GF-D8 (cell line): Measurements from ENCODE around the gene PEX5L.

Experiments used
- DNase-seq: peaks from one replicate; lab custom pipeline; 2025; lab: John Stamatoyannopoulos, UW

PEX5L gene

DNA sequence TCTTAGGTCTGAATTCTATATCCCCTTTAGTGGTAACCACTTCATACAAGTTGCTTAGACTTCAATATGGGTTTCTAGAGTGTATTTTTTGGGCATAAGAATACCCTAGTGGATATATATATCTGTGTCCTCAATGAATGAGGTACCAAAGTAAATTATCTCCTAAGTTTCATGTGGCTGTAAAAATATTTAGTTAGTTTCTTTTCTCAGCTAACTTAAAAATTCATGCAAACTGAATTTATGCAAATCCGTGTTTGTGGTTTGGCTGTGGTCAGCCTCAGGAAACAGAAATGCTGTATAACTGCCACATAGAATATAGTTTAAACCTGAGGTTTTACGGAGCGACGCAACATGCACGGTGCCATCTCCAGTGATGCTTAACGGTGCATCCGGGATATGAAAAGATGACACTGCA, 80.3 kb downstream of the PEX5L start:
- no peak for DNase-seq

DNA sequence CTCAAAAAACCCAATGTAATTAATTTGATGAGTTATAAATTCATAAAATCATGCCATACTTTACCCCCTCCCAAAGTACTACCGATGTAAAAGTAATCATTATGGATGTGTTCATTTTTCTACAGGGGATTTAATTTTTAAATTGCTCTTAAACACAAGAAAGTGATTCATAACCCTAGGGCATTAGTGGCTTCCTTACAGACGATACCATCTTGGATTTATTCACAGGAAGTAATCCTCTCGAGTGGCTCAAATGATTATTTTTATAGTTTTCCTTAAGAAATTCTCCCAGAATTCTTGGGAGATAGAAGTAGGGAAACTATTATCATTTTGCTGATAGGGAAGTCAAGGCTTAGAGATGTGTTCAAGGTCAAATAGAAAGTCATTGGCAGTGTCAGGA, 80.9 kb downstream of the PEX5L start:
- DNase-seq, result no peak

DNA sequence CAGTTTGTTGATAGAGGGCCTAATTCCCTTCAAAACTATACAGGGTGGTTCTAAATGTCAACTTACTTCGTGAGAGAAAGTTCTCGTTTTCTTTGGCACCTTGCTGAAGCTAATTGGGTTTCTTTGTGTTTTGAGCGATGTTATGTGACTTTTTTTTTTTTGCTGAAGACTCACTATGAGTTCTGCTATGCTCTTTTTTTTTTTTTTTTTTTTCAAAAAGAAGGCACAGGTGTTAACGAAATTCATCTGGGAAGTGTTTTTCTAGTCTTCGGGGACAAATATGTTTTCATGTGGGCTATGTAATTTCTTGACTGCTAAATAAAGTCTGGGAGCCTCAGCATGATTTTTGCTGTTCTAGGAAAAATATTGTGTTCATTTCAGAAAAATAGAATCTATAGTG, 81.5 kb downstream of the PEX5L start:
- DNase-seq, result no peak

DNA sequence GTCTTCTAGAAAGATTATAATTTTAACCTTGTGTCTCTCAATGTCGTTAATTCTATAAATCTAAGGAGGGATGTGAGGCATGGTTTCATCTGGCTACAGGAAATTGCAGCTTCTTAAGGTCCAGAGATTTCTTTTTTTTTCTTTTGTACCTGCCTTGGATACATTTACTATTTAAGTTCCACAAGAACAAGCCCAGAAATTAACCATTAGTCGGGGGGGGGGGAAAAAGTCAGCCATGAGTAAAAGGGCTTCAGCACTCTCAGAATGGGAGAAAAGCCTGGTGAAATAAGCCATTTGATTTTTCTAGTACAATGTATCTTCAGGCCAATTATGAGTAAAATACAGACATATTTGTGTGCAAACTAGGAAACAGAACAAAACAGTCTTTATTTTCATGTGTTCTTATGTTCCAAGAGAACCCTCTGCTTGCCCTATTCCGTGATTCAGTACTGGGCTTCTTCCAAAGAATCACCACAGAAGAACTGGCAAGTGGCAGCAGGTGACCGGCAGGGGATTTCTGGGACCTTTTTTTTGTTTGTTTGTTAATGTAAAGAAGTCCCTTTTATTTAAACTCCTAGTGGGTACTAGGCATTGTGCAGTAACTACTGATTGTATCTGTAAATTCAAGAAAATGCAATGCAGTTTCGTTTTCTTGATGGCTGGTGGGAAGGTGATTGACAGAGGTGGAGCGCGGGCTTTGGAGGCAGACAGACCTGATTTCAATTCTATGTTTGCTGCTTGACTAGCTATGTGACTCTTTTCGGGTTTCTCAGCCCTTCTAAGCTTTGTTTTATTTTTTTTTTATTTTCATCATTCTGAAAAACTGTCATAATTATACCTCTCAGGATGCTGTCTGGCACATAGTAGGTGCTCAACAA, 82.5 kb downstream of the PEX5L start:
- DNase-seq, result no peak

DNA sequence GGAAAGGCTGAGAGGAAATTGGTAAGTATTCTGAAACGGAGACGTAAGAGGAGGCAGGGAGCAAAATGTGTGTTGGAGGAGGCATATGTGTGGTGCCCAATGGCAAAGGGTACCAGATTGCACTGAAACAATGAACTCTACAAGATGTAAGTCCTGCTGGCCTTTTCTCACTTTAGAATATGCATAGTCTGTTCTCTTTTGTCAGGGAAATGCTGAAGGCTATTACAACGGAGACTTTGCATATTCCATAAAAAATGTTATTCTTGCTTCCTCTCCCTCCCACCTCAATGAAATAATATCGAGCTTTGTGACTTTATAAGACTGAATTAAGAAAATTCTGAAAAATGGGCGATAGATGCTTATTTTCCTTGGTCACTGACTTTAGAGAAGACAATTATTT, 85.9 kb downstream of the PEX5L start:
- DNase-seq, result no peak

DNA sequence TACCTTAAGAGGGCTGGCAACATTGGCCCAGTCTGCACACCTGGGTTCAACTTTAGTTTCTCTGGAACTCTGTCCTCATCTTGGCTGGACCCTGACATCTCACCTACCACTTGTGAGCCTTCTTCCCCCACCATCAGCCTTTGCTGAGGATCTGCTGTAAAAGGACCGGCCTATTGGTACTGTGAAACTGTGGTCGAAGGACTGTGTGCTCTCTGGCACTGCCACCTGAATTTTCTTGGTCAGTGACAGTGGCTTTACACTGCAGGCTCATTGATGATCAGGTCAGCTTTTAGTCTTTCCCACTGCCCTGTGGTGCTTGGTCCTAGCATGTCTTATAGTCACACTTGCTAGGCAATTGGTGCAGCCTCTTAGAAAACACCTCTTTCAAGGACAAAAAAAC, 86.9 kb downstream of the PEX5L start:
- DNase-seq, result no peak

DNA sequence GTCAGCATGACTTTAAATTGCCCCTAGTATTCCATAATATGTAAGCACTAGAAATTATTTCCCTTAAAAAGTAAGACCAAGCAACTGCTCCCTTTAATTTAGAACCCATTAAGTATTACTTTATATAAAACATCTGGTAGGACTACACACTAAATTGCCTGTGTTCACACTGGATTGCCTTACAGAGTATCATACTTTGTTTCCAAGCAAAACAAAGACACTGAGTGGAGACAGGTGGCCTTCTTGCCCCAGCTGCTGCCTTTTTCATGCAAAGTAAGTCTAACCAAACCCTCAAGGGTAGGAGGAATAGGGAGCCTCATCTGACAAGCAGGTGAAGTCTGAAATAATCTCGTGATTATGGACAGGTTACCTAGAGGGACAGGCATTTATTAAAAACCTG, 87.3 kb downstream of the PEX5L start:
- DNase-seq, result no peak

DNA sequence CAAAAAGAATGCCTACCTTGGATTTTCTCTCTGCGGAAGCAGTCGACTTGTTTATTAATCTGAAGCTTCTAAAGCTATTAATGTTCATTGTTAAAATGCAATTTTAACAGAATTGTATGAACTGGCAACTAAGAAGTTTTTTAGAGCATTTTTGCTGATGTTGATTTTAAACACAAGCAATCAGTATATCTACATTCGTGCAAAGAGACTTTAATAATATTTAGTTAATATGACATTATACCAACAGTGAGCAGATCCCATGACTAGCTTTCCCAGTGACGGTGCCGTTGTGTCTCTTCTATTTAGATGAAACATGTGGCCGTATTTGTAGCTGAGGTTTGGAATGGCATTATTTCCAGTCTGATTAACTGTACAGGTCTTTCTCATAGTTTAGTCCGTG, 88.0 kb downstream of the PEX5L start:
- no peak for DNase-seq

DNA sequence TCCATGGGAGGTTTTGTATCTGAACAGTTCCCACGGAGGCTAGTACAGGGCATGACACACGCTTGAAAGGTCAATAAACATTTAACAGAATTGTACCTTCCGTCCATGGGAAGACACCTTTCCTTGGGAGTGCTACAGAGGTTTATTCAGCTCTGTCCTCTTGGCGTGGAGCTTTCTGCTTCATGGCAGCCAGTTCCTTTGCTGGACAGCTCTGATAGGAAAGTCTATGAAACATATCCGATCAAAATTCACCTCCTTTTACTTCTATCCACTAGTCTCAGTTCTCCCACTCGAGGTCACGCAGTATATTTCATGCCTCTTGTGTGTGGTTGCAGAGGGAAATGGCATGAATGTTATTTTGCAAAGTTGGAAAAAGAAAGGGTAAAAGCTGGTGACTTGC, 91.2 kb downstream of the PEX5L start:
- no peak for DNase-seq

DNA sequence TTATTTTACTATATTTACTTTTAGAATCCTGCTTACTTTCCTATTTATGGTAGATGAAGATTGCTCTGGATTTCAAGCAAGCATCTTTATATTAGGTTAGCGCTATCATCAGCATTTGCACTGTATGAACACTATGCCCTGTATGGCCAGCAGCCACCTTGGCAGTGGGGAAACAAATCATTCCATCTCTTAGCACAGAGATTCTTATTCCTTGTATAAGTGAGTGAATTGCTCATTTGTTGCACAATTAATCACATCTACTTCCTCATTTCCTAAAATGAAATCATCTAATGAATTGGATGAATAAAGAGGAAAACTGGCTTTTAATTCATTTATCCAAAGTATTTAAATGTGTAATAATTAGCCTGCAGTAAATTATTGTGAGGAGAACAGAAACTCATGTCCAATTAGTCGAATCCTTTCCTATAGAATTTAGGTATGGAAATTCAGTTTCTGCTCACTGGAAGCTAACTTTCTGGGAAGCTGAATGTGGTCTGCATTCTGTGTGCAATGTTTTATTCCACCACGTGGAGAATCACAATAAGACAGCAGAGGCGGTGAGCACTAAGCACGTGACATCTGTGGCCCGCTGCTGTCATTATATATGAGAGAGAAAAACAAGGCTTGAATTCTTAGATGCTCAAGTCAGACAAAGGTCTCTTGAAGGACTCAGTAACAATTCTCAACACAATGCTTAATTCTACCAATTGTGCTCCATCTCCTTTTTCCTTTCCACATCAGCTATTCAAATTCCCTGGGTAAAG, 93.4 kb downstream of the PEX5L start:
- DNase-seq, result no peak

DNA sequence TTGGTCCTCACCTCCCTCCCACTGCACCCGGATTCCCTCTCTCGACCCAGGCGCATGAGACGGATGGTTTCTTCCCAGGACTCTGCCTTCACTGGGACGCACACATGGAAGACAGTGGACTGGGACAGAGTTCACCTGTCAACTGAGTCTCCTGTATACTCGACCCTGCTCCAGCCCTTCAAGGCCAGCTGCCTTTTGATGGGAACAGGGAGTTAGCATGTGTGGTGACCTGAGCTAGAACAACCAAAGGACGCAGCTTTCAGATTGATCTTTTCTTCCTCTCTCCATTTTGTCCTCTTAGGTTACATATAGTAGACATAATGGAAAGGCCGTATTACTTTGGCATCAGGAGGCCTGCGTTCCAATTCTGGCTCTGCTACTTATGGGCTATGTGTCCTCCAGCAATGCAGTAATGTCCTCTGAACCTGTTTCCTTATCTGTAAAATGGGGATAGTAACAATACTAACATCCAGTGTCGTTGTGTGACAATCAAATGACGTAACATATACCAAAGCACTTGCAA, 94.1 kb downstream of the PEX5L start:
- DNase-seq, result no peak

DNA sequence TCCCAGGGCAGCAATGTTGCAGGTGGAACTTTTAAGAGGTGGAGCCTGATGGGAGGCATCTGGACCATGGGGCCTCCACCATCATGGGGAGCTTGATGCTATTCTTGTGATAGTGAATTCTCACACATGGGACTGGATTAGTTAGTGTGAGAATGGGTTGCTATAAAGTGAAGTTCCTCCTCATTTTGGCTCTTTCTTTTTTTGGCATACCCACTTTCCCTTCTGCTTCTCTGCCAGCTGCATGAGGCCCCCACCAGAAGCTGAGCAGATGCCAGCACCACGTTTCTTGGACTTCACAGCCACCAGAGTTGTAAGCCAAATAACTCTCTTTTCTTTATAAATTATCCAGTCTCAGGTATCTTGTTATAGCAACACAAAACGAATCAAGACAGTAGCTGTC, 101.0 kb downstream of the PEX5L start:
- DNase-seq, result no peak

DNA sequence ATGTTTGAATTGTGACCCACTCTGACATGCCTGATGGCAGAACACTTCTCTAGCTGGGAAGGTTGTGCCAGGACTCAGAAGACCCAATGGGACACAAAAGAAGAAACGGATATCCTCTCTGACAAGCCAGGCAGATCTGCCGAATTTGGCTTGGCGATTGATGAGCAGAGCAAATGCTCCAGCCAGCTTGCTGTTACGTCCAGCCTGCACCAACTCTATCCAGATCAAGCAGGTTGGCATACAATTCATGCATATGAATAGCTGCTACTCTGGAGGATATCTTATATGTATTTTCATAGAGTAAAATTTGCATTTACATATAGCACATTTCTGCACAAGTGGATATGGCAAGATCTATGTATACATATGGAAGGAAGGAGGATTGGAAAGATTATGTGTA, 102.8 kb downstream of the PEX5L start:
- no peak for DNase-seq

DNA sequence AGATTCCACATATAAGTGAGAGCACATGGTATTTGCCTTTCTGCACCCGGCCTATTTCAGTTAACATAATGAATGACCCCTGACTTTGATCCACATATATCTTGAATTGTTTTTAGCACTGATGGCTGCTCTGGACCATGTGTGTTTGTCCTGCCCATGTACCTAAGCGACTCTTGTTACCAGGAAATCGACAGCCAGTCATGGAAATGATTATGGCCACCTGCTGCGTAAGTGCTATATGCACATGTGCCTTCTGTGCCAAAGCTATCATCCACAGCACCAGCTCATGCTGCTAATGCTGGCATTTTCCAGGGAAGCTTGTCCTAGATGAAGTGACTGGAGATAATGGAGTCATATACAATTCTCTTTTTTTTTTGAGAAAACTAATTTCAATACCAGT, 103.7 kb downstream of the PEX5L start:
- DNase-seq, result no peak

DNA sequence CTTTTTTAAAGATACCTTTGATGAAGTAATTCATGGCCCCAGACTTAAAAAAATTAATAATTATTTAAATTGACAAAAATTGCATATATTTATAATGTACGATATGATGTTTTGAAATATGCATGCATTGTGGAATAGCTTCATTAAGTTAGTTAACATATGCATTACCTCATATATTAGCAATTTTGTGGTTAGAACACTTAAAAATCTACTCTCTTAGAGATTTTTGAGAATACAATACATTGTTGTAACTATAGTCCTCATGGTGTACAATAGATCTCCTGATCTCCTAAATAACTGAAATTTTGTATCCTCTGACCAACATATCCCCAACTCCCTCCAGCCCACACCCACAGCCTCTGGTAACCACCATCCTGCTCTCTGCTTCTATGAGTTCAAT, 104.1 kb downstream of the PEX5L start:
- no peak for DNase-seq

DNA sequence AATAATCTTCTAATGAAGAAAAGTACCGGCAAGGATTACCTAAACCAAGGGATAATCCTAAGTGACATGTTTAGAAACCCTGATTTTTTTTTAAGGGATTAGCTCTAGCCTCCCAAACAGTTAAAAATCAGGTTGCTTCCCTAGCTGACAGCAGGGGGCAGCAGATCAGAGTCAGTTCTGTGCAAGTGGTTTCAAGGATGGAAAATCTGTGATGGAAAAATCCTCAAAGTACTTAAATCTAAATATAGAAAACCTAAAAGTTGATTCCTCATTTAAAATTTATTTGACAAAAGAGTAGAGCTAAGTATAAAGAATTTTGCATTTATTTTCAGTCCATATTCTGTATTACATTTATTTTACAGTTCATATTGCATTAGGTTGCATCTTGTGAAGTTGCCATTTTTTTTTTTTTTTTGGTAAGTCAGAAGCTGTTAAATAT, 107.6 kb downstream of the PEX5L start:
- DNase-seq, result no peak

DNA sequence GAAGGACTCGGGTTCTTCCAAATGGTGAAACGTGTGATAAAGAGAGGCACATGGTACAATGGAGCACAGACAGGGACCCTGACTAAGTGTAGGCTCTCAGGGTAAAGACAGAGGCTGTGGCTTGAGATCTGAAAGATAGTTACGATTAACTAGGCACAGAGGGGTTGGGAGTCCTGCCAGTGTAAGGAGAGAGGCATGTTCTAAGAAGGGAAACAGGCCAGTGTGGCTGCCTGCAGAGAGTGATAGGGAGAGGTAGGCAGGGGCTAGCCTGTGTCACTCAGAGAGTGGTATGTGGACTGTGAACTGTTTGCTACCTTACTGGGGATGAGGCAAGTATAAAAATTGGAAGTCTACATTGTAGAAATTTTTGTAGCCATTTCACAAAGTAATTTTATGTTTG, 109.5 kb downstream of the PEX5L start:
- DNase-seq, result no peak

DNA sequence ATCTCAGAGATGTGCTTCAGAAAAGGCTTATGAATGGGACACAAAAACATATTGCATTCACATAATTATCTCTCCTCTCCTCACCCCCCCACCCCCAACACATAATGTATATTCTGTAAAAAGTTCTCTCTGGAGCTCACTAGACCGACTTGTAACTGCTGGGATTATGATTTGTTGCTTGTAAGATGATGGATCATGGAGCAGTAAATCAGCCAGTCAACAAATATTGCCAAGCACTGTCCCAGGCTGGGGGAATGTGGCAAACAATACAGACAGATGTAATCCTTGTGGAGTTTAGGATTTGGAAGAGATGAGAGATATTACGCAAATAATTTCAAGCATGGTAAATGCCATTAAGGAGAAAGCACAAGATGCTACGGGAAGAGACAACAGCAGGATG, 114.8 kb downstream of the PEX5L start:
- no peak for DNase-seq

DNA sequence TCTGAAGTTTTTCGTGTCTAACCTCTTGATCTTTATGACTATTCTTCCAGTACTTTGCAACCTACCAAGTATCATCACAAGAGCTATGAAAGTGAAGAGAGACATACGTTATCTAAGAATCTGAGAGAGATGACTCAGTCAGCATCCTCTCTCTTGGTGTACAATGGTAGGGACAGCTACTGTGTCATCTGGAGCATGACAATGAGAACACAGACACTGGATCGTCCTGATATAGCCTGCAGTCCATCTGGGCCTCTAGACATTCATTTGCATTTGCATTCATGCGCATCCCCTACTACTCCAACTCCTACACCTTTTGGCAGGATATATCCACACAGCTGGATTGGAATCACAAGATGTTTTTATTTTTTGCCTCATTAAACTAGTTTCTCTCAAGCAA, 115.2 kb downstream of the PEX5L start:
- no peak for DNase-seq

DNA sequence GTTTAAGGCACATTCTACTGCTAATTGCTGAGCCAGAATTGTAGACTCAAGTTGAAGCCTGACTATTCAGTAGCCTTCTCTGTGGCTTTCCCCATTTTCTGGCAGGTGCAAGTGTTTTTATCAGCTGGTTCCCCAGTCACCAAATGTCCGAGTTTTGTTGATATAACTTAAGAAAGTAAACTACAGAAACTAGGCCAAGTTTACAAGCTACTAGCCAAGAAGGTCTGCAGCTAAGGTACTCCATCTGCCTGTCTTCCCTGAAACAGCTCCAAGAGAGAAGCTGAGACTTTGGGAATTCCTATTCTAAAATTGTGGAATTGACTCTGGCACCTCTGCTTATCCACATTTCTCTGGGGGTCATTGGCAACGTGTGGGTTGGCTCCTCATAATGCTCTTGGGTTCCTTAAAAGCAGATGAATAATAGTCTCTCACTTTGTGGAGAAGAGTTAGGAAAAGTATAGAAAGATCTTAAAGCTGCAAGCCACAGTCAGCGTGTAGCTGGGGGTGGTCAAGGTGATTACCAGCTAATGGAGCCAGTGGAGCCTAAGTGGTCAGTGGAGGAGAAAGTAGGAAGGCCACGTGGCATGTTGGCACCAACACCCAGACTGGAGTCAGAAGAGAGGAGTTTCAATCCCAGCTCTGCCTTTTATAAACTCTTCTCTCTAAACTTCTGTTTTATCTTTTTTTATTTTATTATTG, 128.8 kb downstream of the PEX5L start:
- no peak for DNase-seq

DNA sequence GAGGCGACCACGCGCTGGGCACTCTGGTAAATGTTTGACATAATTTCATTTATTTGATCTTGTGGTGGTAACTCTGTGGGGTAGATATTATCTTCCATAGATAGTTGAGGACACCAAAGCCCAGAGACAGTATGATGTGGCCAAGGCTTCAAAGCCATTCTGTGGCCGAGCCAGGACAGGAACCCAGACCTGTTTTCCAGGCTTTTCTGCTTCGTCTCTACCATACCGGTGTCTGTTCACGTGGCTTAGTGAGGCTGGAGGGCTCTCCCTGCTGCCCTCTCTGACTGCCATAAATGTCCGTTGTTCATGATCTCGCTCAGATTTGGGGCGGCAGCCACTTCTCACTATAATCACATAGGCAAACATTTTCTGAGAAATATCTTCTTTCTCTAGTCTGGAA, 134.7 kb downstream of the PEX5L start:
- no peak for DNase-seq

DNA sequence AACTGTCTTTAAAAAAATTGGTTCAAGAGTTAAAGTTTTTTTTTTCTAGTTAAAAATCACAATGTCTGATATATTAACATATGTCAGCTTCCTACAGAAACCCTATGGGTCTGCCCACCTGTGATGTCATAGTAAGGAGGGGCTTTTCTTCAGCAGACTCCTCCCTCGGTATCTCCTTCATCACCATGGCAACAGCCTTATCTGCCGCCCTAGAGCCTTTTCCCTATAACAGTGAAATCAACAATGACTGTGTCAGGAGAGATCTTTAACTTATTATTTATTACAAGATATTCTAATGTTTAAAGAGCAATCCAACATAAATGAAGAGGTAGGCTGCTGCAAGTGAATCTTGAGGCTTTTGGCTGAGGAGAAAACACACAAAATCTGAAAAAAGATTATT, 138.7 kb downstream of the PEX5L start:
- no peak for DNase-seq

DNA sequence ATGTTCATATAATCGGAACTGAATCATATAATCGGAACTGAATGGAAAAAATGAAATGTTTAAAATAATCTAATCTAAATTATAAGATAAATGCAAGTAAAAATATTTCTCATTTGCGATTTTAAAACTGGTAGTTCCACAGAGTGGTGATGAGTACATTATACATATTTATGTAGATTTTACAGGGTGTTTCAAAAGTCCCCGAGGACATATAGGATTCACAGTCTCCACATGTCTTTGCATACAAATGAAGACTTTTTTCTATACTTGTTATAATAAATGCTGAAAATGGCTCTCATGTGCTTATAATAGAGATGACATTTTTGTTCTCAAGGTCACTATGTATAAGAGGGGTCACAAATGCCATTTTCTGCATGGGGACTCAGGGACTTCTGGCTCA, 139.5 kb downstream of the PEX5L start:
- DNase-seq, result no peak
